ENCODE measurements around the gene SH3D19. TPM values are rescaled to one million over a fixed set of nuclear protein-coding genes. Genes with fewer than 3 reads are reported as not detected.

Gene SH3D19
- total RNA-seq, 4 donors from 2014 or later, result 159 to 295 (median 224) TPM

- TF ChIP-seq, protein P1, sequence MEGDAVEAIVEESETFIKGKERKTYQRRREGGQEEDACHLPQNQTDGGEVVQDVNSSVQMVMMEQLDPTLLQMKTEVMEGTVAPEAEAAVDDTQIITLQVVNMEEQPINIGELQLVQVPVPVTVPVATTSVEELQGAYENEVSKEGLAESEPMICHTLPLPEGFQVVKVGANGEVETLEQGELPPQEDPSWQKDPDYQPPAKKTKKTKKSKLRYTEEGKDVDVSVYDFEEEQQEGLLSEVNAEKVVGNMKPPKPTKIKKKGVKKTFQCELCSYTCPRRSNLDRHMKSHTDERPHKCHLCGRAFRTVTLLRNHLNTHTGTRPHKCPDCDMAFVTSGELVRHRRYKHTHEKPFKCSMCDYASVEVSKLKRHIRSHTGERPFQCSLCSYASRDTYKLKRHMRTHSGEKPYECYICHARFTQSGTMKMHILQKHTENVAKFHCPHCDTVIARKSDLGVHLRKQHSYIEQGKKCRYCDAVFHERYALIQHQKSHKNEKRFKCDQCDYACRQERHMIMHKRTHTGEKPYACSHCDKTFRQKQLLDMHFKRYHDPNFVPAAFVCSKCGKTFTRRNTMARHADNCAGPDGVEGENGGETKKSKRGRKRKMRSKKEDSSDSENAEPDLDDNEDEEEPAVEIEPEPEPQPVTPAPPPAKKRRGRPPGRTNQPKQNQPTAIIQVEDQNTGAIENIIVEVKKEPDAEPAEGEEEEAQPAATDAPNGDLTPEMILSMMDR (IDR thresholded peaks at IDR 0.05), result no peak
- no peak for TF ChIP-seq POLR2A (IDR thresholded peaks at IDR 0.05)
- Histone ChIP-seq H3K27me3 (no peaks in the 10 kb centered on the region), H3K27ac (peak overlapping the region in 1 of 4 donors; percentile 22), H3K4me1 (peaks cover 0 to 9% (median 0%) of the 10 kb centered on the region in 4 donors), H3K9me3 (no peaks in the 10 kb centered on the region), H3K4me3 (no peak overlapping the region), H3K36me3 (peaks cover 0 to 52% (median 0%) of the 10 kb centered on the region in 3 donors)
- DNase-seq, result no peak
Observed at GRCh38 chr4:151175233-151175632, 150.2 kb downstream of the SH3D19 start.

- Histone ChIP-seq H3K4me1 (peaks cover 0 to 9% (median 0%) of the 10 kb centered on the region in 4 donors), H3K36me3 (peaks cover 0 to 52% (median 0%) of the 10 kb centered on the region in 3 donors), H3K27me3 (no peaks in the 10 kb centered on the region), H3K4me3 (no peak overlapping the region), H3K9me3 (no peaks in the 10 kb centered on the region), H3K27ac (peak overlapping the region in 2 of 4 donors; percentile 9 to 22)
- DNase-seq, result no peak
- TF ChIP-seq, protein P1 (IDR thresholded peaks at IDR 0.05), result no peak
- no peak for TF ChIP-seq POLR2A (IDR thresholded peaks at IDR 0.05)
Observed at GRCh38 chr4:151174784-151175183, 150.6 kb downstream of the SH3D19 start.

DNA sequence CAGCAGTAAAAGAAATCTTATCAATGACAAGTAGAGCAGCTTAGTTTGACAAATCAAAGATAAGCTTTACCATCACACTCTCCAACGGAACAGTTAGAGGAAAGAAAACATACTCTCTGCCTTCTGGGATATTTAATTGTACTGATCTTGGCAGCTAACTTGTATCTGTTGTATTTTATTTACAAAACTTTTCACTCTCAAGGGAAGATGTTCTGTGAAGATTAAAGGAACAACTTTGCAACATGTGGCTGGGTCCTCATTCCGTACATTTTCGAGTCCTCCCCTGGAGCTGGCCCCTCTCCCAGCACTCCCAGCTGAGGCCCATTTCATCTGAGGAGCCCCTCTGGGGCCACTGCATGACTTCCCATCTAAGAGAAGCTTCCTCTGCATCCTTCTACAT is 151.5 kb downstream of the SH3D19 start:
- TF ChIP-seq POLR2A (IDR thresholded peaks at IDR 0.05), result no peak
- TF ChIP-seq, protein P1 (IDR thresholded peaks at IDR 0.05), result no peak
- Histone ChIP-seq H3K9me3 (no peaks in the 10 kb centered on the region), H3K27me3 (no peaks in the 10 kb centered on the region), H3K4me3 (no peak overlapping the region), H3K27ac (peak overlapping the region in 1 of 4 donors; percentile 4), H3K36me3 (peaks cover 0 to 52% (median 0%) of the 10 kb centered on the region in 3 donors), H3K4me1 (peaks cover 0 to 9% (median 0%) of the 10 kb centered on the region in 4 donors)
- peak in 1 of 3 donors; percentile 51 for DNase-seq

DNA sequence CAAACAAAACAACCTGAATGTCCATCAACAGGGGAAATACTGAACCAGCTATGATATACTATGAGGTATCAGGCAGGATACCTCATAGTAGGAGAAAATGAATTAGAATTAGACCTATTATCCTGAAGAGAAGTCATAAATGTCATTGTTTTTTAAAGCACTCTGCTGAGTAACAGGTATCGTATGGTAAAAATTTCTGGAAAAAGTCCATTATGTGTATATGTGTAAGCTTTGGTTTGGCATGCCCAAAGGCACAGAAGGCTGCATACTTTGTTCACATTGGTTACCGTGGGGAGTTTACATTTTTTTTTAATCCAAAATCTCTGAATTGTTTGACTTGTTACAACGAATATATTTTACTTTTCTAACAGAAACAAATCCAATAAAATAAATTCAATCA is 155.5 kb downstream of the SH3D19 start:
- peak overlapping the region in 1 of 4 donors; percentile 7 for H3K27ac ChIP-seq
- no peaks in the 10 kb centered on the region for H3K9me3 ChIP-seq
- DNase-seq, result no peak
- H3K36me3 ChIP-seq, result peaks cover 0 to 41% (median 0%) of the 10 kb centered on the region in 3 donors
- no peaks in the 10 kb centered on the region for H3K27me3 ChIP-seq
- no peak for TF ChIP-seq POLR2A (IDR thresholded peaks at IDR 0.05)
- TF ChIP-seq, protein P1 (IDR thresholded peaks at IDR 0.05), result no peak
- H3K4me3 ChIP-seq, result no peak overlapping the region
- peaks cover 0 to 9% (median 0%) of the 10 kb centered on the region in 4 donors for H3K4me1 ChIP-seq

GRCh38 chr4:151169223-151169622 is 156.2 kb downstream of the SH3D19 start:
- H3K27ac ChIP-seq, result peak overlapping the region in 1 of 4 donors; percentile 59
- TF ChIP-seq POLR2A (IDR thresholded peaks at IDR 0.05), result no peak
- TF ChIP-seq, protein P1 (IDR thresholded peaks at IDR 0.05), result no peak
- peaks cover 0 to 2% (median 0%) of the 10 kb centered on the region in 4 donors for H3K4me1 ChIP-seq
- H3K4me3 ChIP-seq, result no peak overlapping the region
- no peaks in the 10 kb centered on the region for H3K9me3 ChIP-seq
- no peaks in the 10 kb centered on the region for H3K27me3 ChIP-seq
- DNase-seq, result peak in 2 of 3 donors; percentile 17 to 67
- H3K36me3 ChIP-seq, result peaks cover 0 to 36% (median 0%) of the 10 kb centered on the region in 3 donors

Measured in Peyer's patch (tissue), 4 donors.